K562 (cell line): ENCODE results near the gene TARBP1. TPM values are rescaled to one million over a fixed set of nuclear protein-coding genes. Genes with fewer than 3 reads are reported as not detected.

Experiments used
- ARID3B ChIP-seq: fragments of 250-450 bp; sonication (Bioruptor Pico); IDR thresholded peaks from 2 replicates; pipeline ENCODE4 v1.4.0; 2020; ENCODE audit warnings: borderline replicate concordance
- CEBPG ChIP-seq, 3 experiments: fragments of 200-800 bp in 1 of 3; sonication (Bioruptor generic) in 1 of 3; sonication (generic) in 1 of 3; formaldehyde crosslinking in 1 of 3; IDR thresholded peaks in 2 of 3; conservative IDR thresholded peaks in 1 of 3; 2 replicates each; pipeline versions ENCODE4 v1.6.1 to v1.8.0; 2016 to 2022; ENCODE audit warnings: missing compliant biosample characterization in 2 of 3, missing genetic modification characterization in 2 of 3, mild to moderate bottlenecking in 1 of 3, missing genetic modification reagents in 1 of 3
- ELF2 ChIP-seq: fragments of 250-450 bp; sonication (Bioruptor Pico); IDR thresholded peaks from 2 replicates; pipeline ENCODE4 v1.5.0; 2021; ENCODE audit warnings: mild to moderate bottlenecking
- ERF ChIP-seq: fragments of 450-650 bp; formaldehyde crosslinking; IDR thresholded peaks from 2 replicates; pipeline ENCODE4 v1.4.0; 2020; ENCODE audit warnings: mild to moderate bottlenecking, mixed read lengths
- ESRRA ChIP-seq: fragments of 450-650 bp; IDR thresholded peaks from 2 replicates; pipeline ENCODE4 v1.6.1; 2014; ENCODE audit warnings: low read depth, mild to moderate bottlenecking, moderate library complexity, borderline replicate concordance
- HES1 ChIP-seq: fragments of 450-650 bp; IDR thresholded peaks from 2 replicates; pipeline ENCODE4 v1.6.1; 2016; ENCODE audit warnings: low read depth, mild to moderate bottlenecking, moderate library complexity
- KAT2B ChIP-seq: IDR thresholded peaks from one replicate; pipeline ENCODE4 v1.6.1; 2012; ENCODE audit warnings: low read depth, mild to moderate bottlenecking, control low read depth, inconsistent platforms, low read length, moderate library complexity
- KDM1A ChIP-seq, 2 experiments: fragments of 450-650 bp; IDR thresholded peaks; 2 replicates each; pipeline ENCODE4 v1.6.1; 2016; ENCODE audit warnings: mild to moderate bottlenecking in 2 of 2
- LARP7 ChIP-seq: fragments of 450-650 bp; IDR thresholded peaks from 2 replicates; pipeline ENCODE4 v1.6.1; 2016
- MAFF ChIP-seq: IDR thresholded peaks from 2 replicates; pipeline ENCODE4 v1.6.1; 2012; ENCODE audit warnings: low read length, improper control_type of control experiment
- MECOM ChIP-seq: fragments of 250-450 bp; sonication (Bioruptor Pico); IDR thresholded peaks from 2 replicates; pipeline ENCODE4 v1.8.0; 2022; ENCODE audit warnings: inconsistent platforms
- MYNN ChIP-seq, 2 experiments: sonication (generic); formaldehyde crosslinking in 1 of 2; IDR thresholded peaks; 2 replicates each; pipeline versions ENCODE4 v1.5.0 to v1.6.1; 2016 to 2020; ENCODE audit warnings: antibody characterized with exemption in 1 of 2, missing genetic modification reagents in 1 of 2
- NFXL1 ChIP-seq: fragments of 450-650 bp; formaldehyde crosslinking; IDR thresholded peaks from 2 replicates; pipeline ENCODE4 v1.4.0; 2021; ENCODE audit warnings: mild to moderate bottlenecking
- PBX2 ChIP-seq, 2 experiments: IDR thresholded peaks in 1 of 2; conservative IDR thresholded peaks in 1 of 2; 2 replicates each; pipeline ENCODE4 v1.6.1; 2016; ENCODE audit warnings: low read depth in 2 of 2, mild to moderate bottlenecking in 1 of 2, missing compliant biosample characterization in 1 of 2, missing genetic modification characterization in 1 of 2, moderate library complexity in 1 of 2
- PHF8 ChIP-seq: fragments of 200-600 bp; sonication (generic); IDR thresholded peaks from 2 replicates; pipeline ENCODE4 v1.6.1; 2012; ENCODE audit warnings: mixed run types, mild to moderate bottlenecking, inconsistent platforms, low read length, moderate library complexity, borderline replicate concordance
- RB1 ChIP-seq: fragments of 450-650 bp; IDR thresholded peaks from 2 replicates; pipeline ENCODE4 v1.6.1; 2017; ENCODE audit warnings: low read depth, mild to moderate bottlenecking
- SMARCE1 ChIP-seq: fragments of 450-650 bp; IDR thresholded peaks from 2 replicates; pipeline ENCODE4 v1.7.1; 2016; ENCODE audit warnings: mild to moderate bottlenecking
- STAG1 ChIP-seq: sonication (generic); formaldehyde crosslinking; IDR thresholded peaks from 2 replicates; pipeline ENCODE4 v1.5.0; 2020; ENCODE audit warnings: missing genetic modification reagents, borderline replicate concordance
- ZNF23 ChIP-seq: fragments of 250-450 bp; sonication (Bioruptor Pico); IDR thresholded peaks from 2 replicates; pipeline ENCODE4 v1.4.0; 2020; ENCODE audit warnings: mild to moderate bottlenecking
- ZNF232 ChIP-seq: sonication (generic); formaldehyde crosslinking; IDR thresholded peaks from 2 replicates; pipeline ENCODE4 v1.8.0; 2022; ENCODE audit warnings: mild to moderate bottlenecking, missing genetic modification reagents
- ZNF324 ChIP-seq: fragments of 250-450 bp; sonication (Bioruptor Pico); IDR thresholded peaks from 2 replicates; pipeline ENCODE4 v1.4.0; 2020; ENCODE audit warnings: mild to moderate bottlenecking
- ZNF589 ChIP-seq: fragments of 200-800 bp; sonication (Bioruptor generic); IDR thresholded peaks from 2 replicates; pipeline ENCODE4 v1.6.1; 2016; ENCODE audit warnings: low read depth, missing genetic modification characterization, missing compliant biosample characterization
- ZNF644 ChIP-seq: fragments of 200-800 bp; sonication (Bioruptor generic); IDR thresholded peaks from 2 replicates; pipeline ENCODE4 v1.6.1; 2016; ENCODE audit warnings: low read depth, missing genetic modification characterization, missing compliant biosample characterization
- polyA plus RNA-seq, 8 experiments: library from polyadenylated mRNA; depleted of rRNA in 4 of 8; stranded (reverse) in 5 of 8; unstranded in 3 of 8; fragments of >200 nt; fragmentation: Nextera tagmentation in 2 of 8; fragmentation: Illumina TruSeq in 1 of 8; extraction: Ambion mirVana in 2 of 8; extraction: Trizol in 1 of 8; gene quantifications; 2 replicates each; pipeline versions ENCODE4 v1.2.1 to v1.2.3, GENCODE V29; 2011 to 2014; ENCODE audit warnings: inconsistent platforms in 1 of 8, missing spikeins in 1 of 8
- total RNA-seq, 7 experiments: library from RNA; depleted of rRNA in 6 of 7; stranded (reverse); fragments of >200 nt in 6 of 7; fragmentation: Illumina TruSeq in 2 of 7; extraction: Trizol in 2 of 7; gene quantifications; 2 replicates each; pipeline versions ENCODE4 v1.2.1 to v1.2.3, GENCODE V29; 2011 to 2021; ENCODE audit warnings: low replicate concordance in 1 of 7

The TARBP1 gene
- total and polyA plus RNA-seq, 9 of the 15 experiments (the other 6 are each of a cell fraction or from before 2014, with no cell fraction given), result 8.8 to 48.0 (median 22.9) TPM

DNA sequence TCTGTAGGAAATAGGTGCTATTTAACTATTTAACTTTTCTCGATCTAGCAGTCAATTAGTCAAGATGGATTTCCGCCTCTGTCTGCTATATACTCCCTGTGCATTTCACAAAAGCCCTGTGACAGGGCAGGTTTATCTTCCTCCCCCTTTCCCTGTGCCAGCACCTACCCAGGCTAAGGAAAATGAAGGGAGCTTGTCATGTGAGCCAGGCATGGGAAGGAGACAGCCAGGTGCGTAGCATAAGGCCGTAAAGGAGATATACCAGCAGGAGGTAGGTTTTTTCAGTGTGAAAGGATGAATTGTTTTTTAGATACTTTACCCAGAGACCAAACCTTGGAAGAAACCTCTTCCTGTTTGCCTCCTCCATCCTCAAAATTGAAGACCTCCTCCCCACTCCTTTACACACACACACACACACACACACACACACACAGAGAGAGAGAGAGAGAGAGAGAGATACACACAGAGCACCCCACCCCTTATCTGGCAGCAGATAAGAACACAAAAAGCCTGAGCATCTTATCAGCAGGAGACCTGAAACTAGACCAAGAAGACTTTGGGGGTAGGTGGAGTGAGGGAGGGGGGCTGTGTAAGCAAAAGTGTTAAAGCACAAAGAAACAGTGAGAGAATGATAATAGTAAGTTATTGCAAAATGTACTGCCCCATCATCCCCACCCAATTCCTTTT, 12.0 kb upstream of the TARBP1 start (continued):
- TF ChIP-seq HES1 (peak; percentile 75), KAT2B (no peak), LARP7 (peak; percentile 94; the same call in 1 of the 2 replicates), ZNF23 (CRISPR knock-in tag) (peak; percentile 73; the same call in 1 of the 2 replicates), ZNF589 (CRISPR knock-in tag) (no peak), ZNF232 (CRISPR knock-in tag) (no peak), ELF2 (CRISPR knock-in tag) (no peak), MECOM (CRISPR knock-in tag) (peak; percentile 88), ERF (no peak), SMARCE1 (peak; percentile 99), STAG1 (CRISPR knock-in tag) (no peak), ESRRA (no peak; the same call in 1 of the 2 replicates), ZNF324 (CRISPR knock-in tag) (no peak), NFXL1 (CRISPR knock-in tag) (no peak), MYNN (IDR thresholded peaks at IDR 0.05) (peak; percentile 65; the same call in 1 of the 2 replicates), MYNN (CRISPR knock-in tag; IDR thresholded peaks at IDR 0.05) (no peak), PBX2 (CRISPR knock-in tag; IDR thresholded peaks at IDR 0.05; ENCODE audit: low read depth) (no peak), PBX2 (tag; conservative IDR thresholded peaks at IDR 0.05; ENCODE audit: low read depth) (0 out of 2 replicates have a peak, but pooled peaks have one; percentile 29), MAFF (peak; percentile 11; the same call in 1 of the 2 replicates), PHF8 (no peak), CEBPG (CRISPR knock-in tag; IDR thresholded peaks at IDR 0.05) (no peak), CEBPG (tag; conservative IDR thresholded peaks at IDR 0.05 in 1 of 2, IDR thresholded peaks at IDR 0.05 in 1 of 2) (peak; percentile 45 to 82; a peak in 2 of 4 replicates), KDM1A (IDR thresholded peaks at IDR 0.05) (peak; percentile 85 to 95), RB1 (no peak; the same call in 1 of the 2 replicates), ZNF644 (tag) (peak; percentile 85; the same call in 1 of the 2 replicates), ARID3B (CRISPR knock-in tag) (peak; percentile 60; the same call in 1 of the 2 replicates)
